Bone marrow (tissue), 2 donors: ENCODE data around the gene SLC22A12.
"Not testable (repeated sequence)": the region's sequence is repeated elsewhere in the genome, so short reads cannot be mapped to it uniquely, and the experiment has no call there.

Experiments
- DNase-seq, 2 donors: peaks; one replicate each; lab custom pipeline; 2025; lab: John Stamatoyannopoulos, UW

SLC22A12 gene

GRCh38 chr11:64588701-64589100, 2.3 kb upstream of the SLC22A12 start:
- DNase-seq = no peak

- DNase-seq = no peak
These were observed 525 bp downstream of the SLC22A12 start for GRCh38 chr11:64591257-64592233.

GRCh38 chr11:64592234-64592615, 1.2 kb downstream of the SLC22A12 start:
- DNase-seq = peak in 1 of 2 donors; percentile 4

DNA sequence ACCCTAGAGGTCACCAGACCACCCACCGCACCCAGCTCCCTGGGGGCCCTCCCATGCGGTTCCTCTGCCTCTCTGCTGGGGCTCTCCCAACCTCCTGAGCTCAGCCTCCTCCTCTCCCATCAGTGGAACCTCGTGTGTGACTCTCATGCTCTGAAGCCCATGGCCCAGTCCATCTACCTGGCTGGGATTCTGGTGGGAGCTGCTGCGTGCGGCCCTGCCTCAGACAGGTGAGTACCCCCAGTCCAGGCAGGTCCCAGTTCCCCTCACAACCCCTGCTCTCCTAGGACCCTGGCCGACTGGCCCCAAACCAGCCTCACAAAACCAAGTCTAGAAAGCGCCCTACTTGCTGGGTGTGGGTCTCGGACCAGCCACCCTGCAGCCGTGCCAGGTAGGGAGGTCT, 1.6 kb downstream of the SLC22A12 start:
- no peak for DNase-seq

DNA sequence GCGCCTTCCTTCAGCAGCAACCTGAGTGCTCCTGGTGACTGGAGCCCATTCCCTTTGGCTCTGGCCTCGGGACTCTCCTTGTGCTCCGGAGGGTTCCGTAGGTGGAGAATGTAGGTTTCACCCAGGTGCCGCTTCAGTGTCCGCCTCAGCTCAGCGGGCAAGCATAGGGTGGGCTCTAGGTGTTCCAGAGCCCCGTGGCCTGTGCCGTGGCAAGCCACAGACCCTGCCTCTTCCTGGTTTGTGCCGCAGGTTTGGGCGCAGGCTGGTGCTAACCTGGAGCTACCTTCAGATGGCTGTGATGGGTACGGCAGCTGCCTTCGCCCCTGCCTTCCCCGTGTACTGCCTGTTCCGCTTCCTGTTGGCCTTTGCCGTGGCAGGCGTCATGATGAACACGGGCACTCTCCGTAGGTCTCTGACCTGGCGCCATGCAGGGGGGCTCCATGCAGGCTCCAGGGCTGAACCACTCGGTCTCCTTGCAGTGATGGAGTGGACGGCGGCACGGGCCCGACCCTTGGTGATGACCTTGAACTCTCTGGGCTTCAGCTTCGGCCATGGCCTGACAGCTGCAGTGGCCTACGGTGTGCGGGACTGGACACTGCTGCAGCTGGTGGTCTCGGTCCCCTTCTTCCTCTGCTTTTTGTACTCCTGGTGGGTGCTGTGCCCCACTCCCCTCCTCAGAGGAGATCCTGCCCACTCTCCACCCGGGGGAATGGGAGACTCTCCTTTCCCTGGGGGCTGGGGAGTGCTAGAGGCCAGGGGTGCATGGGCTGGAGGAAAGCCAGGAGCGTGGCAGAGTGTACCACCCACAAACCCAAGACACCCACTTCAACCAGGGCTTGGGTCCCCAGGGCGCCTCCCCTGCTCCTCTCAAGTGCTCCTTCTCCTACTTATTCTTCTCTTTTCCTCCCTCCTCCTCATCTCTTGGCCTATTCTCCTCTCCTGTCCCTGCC, 2.4 kb downstream of the SLC22A12 start:
- no peak for DNase-seq

DNA sequence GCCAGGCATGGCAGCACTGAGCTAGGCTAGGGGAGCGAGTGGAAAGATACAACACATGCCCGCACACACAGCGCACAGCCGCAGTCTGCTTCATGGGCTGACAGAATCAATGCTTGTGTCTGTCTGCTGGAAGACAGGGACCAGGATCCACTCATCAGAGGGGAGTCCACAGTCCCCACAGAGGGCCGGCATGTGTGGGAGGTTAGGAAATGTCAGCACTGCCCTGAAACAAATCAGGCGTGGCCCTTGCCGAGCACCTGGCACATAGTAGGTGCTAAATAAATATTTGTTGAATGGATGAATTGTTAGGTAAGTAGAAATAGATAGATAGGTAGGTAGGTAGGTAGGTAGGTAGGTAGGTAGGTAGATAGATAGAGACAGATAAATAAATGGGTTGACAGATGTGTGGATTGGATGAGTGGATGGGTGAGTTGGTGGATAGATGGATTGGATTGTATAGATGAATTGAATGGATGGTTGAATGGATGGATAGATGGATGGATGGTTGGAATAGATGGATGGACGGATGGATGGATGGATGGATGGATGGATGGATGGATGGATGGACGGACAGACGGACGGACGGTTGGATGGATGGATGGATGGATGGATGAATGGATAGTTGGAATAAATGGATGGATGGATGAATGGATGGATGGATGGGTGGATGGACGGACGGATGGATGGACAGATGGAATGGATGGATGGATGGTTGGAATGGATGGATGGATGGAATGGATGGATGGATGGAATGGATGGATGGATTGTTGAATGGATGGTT, 3.3 kb downstream of the SLC22A12 start:
- no peak for DNase-seq

- not testable (repeated sequence) for DNase-seq
These were observed 4.9 kb downstream of the SLC22A12 start for GRCh38 chr11:64595922-64596321.

DNA sequence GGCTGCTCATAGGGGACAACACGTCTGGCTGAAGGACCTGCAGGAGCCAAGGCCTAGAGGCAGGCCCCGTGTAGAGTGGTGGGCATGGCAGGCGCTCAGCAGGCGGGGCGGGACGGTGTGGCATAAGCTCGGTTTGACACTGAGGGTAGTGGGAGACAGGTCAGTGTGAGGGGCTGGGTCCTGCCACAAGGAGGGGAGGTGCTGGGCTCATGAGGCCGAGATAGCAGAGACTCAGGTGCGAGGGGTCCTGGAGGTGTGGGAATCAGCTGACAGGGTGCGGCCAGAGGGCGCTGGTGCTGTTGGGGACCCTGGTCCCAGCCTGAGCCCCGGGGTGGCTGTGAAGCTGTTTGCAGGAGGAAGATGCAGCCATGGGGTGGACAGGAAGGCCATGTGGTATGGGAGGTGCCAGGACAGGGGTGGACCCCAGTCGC, 6.7 kb downstream of the SLC22A12 start:
- DNase-seq = no peak

- no peak for DNase-seq
These were observed 7.2 kb downstream of the SLC22A12 start for GRCh38 chr11:64598106-64598796.

- no peak for DNase-seq
These were observed 8.0 kb downstream of the SLC22A12 start for GRCh38 chr11:64598797-64599697.

DNA sequence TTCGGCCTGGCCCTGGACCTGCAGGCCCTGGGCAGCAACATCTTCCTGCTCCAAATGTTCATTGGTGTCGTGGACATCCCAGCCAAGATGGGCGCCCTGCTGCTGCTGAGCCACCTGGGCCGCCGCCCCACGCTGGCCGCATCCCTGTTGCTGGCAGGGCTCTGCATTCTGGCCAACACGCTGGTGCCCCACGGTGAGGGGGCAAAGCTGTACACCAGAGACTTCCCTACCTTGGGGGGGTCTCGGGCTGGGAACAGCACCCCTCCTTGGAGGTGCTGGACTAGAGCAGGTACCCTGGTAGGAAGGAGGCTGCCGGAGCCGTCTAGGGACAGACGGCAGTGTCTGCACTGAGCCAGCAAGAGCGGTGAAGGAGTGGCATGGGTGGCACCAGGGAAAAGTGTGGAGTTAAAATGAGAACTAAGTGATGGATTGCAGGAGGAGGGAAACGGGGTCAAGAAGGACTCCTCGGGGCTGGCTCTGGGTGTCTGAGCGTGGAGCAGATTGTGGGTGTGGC, 8.7 kb downstream of the SLC22A12 start:
- no peak for DNase-seq

- no peak for DNase-seq
These were observed 9.4 kb downstream of the SLC22A12 start for GRCh38 chr11:64600281-64600992.

- DNase-seq = no peak
These were observed 10.8 kb downstream of the SLC22A12 start for GRCh38 chr11:64601605-64602465.

- DNase-seq = no peak
These were observed 11.5 kb downstream of the SLC22A12 start for GRCh38 chr11:64602466-64603070.

DNA sequence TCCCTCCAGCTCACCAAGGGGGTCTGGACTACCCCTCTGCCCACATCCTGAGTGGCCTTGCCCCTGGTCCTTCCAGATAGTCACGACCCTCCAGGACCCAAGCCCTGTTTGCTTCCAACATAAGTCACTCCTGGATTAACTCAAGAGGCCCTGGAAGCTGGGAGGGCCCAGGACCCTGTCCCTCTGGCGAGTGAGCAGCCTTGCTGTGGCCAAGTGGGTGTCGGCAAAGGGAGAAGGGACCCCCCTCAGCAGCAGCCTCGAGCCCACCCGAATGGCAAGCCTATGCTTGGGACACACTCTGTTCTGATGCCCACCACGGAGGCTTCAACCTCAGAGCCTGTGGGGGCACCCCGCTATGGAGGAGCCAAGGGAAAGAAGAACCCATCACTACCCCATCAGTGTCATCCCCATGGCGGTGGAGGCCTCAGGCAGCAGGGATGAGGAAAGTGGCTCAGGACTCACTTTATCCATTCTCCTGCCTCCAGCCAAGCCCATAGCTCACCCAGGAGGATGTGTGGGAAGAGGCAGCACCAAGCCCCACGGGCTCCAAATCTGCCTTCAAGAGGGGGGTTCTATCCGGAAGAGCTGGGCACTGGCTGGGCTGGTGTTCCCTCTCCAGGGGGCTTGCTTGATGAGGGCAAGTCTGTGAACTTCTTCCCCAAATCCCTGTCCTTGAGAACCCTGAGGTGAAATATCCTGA, 12.5 kb downstream of the SLC22A12 start:
- no peak for DNase-seq

DNA sequence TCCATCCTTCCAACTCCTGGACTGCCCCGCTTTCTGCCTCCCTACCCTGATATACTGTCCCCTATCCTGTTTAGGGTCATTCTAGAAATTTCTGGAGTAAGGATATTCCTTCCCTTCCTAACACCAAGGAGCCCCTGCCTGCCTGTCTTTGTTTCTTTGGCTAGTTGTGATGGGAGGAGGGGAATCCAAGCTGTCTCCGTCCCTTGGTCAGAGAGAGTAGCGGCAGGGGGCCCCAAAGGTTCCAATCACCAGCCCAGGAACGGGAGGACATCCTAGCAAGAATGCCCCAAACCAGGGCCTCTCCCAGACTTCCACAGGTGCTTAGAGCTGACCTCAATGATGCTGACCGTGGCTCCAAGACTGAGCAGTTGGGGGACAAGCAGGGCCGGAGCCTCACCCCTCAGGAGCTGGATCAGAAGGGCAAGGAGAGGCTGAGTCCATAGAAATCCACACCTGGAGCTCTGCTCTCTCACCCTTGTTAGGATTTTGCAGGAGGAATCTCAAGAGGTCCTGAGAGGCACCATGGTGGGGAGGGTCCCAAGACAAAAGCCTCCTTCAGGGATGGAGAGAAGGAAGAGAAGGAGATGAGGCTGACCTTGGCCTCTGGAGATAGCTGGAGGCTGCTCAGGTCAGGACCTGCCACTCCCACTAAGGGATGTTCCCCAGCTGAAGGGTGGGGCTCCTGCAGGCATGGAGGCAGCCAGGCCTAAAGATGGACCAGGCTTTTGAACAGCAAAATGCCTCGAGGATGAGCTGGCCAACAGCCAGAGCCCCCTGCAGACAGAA, 13.6 kb downstream of the SLC22A12 start:
- no peak for DNase-seq

GRCh38 chr11:64605244-64605560, 14.2 kb downstream of the SLC22A12 start:
- no peak for DNase-seq
